Transverse colon (tissue), 4 donors: ENCODE results near the gene FKRP.

Experiments
- EP300 ChIP-seq: sonication (generic); formaldehyde crosslinking; IDR thresholded peaks from one replicate; pipeline ENCODE4 v1.6.1; 2017; ENCODE audit warnings: antibody characterized with exemption, low read depth
- POLR2A ChIP-seq: fragments of 450-650 bp; IDR thresholded peaks from one replicate; pipeline ENCODE4 v1.6.1; 2016; ENCODE audit warnings: antibody characterized with exemption, mild to moderate bottlenecking, moderate library complexity
- POLR2AphosphoS5 ChIP-seq, 3 donors: sonication (generic); formaldehyde crosslinking; IDR thresholded peaks; one replicate each; pipeline ENCODE4 v1.6.1; 2016; ENCODE audit warnings: antibody characterized with exemption in 3 of 3
- TF ChIP-seq, protein P1 (sequence below), 5 experiments: fragments of 200-600 bp in 3 of 5; fragments of 450-650 bp in 2 of 5; sonication (generic) in 3 of 5; IDR thresholded peaks; 1 replicate in 2 of 5; 2 replicates in 3 of 5; pipeline ENCODE4 v1.5.1; 2016 to 2017; ENCODE audit warnings: antibody characterized with exemption in 5 of 5, inconsistent platforms in 3 of 5, mild to moderate bottlenecking in 2 of 5, moderate library complexity in 1 of 5

- TF ChIP-seq POLR2A (no peak), POLR2AphosphoS5 (IDR thresholded peaks at IDR 0.05) (no peak), EP300 (no peak)
- TF ChIP-seq, protein P1, sequence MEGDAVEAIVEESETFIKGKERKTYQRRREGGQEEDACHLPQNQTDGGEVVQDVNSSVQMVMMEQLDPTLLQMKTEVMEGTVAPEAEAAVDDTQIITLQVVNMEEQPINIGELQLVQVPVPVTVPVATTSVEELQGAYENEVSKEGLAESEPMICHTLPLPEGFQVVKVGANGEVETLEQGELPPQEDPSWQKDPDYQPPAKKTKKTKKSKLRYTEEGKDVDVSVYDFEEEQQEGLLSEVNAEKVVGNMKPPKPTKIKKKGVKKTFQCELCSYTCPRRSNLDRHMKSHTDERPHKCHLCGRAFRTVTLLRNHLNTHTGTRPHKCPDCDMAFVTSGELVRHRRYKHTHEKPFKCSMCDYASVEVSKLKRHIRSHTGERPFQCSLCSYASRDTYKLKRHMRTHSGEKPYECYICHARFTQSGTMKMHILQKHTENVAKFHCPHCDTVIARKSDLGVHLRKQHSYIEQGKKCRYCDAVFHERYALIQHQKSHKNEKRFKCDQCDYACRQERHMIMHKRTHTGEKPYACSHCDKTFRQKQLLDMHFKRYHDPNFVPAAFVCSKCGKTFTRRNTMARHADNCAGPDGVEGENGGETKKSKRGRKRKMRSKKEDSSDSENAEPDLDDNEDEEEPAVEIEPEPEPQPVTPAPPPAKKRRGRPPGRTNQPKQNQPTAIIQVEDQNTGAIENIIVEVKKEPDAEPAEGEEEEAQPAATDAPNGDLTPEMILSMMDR (IDR thresholded peaks at IDR 0.05) = no peak
Measured at GRCh38 chr19:46722004-46722380, 23.9 kb upstream of the FKRP start.
